COR-L47 (cell line): ENCODE results near the gene SLC25A25.
"Not testable (repeated sequence)": the region's sequence is repeated elsewhere in the genome, so short reads cannot be mapped to it uniquely, and the experiment has no call there.

Experiments used
- DNase-seq: peaks from one replicate; lab custom pipeline; 2025; lab: John Stamatoyannopoulos, UW

SLC25A25 gene

DNA sequence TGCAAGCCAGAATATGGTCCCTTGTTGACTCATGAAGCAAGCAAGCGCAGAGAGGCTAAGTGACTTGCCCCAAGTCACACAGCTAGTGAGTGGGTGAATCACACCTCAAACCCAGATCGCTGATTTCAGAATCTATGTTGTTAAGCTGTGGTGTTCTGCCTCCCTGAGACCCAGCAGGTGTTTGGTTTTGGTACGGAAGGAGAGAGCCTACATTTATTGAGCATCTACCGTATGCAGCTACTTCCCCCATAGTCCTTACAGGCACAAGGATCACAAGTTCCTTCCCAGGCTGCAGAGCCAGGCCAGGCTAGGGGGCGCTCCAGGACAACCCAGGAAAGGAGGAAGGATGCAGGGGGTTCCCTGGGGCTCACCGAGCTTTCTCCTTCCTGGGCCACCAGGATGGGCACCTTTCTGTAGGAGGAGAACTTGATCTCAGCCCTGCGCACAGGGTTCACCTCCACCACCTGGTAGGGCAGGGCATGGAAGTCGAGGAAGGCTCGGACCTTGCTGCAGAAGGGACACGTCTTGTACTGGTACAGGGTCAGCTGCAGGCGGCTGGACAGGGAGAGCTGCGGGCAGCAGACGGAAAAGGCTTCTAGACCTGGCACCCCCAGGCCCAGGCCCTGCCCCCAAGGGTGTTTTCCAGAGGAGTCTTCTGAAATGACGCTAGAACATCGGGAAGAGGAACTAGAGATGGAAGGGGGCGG is 57.0 kb downstream of the SLC25A25 start:
- peak; percentile 37 for DNase-seq

DNA sequence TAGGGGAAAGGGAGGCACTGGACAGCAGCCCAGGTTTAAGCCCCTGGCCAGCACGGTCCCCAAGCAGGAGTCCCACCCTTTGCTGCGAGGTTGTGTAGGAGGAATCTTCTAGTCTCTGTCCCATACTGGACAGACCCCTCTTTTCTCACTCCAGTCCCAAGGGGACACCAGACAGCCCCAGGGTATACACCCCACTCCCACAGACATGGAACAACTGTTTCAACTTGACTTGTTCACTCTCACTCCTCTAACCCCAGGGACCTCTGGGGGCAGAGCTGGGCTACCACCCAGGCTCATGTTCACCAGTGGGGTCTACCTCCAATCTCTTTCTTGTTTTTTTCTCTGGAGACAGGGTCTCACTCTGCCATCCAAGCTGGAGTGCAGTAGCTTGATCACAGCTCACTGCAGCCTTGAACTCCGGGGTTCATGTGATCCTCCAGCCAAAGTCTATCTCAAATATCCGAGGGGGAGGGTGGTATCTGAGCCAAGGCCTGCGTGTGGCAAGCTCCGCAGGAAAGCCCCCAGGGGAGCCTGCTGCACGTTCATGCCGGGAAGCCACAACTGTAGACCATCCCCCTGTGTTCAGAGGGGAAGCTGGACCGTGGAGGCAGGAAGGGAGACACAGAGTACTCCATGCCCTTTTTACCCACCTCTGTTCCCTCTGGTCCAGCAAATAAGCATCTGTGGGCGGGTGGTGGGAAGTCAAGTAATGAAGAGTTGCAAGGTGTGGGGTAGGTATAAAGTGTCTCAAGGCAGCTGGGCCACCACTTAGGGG is 57.7 kb downstream of the SLC25A25 start:
- no peak for DNase-seq

GRCh38 chr9:128127568-128127989 is 59.5 kb downstream of the SLC25A25 start, which contains the start of gene PTGES2:
PTGES2 (minus strand) TSS chr9:128127729; CDS start chr9:128127717, 12 bp downstream.
- DNase-seq, result peak; percentile 74

GRCh38 chr9:128127990-128128835 is 60.2 kb downstream of the SLC25A25 start:
- DNase-seq, result peak; percentile 90

DNA sequence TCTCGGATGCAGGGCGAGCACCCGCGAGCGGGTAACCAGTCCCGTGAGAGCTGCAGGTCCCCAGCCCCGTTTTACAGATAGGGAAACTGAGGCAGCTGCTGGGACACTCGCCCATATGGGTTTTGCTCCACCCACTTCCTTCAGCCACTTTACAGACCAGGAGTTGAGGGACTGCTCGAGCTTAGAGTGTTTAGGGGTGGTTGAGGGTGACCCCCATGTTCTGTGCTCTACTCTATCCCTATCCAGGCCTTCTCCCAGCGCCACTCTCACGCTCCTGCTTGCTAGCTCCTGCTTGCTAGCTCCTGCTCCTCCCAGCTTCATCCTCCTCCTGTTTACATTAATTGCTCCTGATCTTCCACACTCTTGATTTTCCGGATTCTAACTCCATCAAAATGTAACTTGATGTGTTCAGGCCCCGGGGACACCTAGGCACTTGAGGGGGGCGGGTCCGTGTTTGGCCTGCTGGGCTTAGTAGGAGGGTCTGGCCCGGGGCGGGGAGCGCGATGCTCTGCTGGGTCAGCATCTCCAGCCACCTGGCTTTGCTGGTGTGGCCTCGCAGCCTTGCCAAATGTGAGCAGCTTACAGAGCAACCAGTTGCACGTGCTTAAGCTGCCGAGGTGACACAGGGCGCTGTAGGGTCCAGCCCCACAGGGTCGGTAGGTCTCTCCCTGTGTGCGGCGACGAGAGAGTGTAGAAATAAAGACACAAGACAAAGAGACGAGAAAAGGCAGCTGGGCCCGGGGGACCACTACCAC is 61.0 kb downstream of the SLC25A25 start:
- no peak for DNase-seq

GRCh38 chr9:128129976-128130590 is 62.1 kb downstream of the SLC25A25 start:
- not testable (repeated sequence) for DNase-seq

GRCh38 chr9:128130651-128131050 is 62.6 kb downstream of the SLC25A25 start:
- DNase-seq, result not testable (repeated sequence)

DNA sequence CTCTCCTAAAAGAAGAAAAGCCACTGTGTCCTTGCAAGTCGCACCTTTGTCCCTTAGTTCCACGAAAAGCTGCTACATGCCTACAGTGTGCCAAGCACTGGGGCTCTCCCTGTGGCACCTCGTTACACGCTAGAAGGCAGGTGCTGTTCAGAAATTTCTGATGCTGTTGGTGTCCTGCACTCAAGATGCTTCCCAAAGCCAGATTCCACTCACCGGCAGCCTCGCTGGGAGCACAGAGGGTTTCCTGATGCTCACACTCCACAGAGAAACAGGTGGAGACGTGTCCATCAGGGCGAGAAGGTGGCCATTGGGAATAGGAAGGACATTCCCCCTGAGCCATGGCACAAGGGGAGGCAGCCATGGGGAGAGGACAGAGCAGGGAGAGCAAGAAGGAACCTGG is 63.3 kb downstream of the SLC25A25 start:
- not testable (repeated sequence) for DNase-seq

- peak; percentile 18 for DNase-seq
Observed at GRCh38 chr9:128132139-128132538, 64.1 kb downstream of the SLC25A25 start.

DNA sequence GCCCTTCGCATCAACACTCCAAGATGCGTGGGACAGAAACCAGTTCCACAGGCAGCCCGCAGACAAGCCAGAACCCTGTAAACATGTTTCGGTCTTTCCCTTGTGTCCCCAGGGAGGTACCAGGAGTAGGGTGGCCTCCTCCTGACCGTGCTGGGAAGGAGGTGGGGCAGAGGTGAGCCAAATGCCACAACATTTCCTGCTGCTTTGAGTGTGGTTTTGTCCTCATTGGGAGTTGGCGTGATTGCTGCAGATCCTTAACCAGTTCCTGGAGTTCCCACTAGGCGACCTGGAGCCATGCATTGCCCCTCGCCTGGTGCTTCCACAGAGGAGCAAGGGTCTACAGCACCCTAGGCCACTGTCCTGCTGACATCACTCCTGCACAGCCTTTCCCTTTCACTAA is 67.5 kb downstream of the SLC25A25 start:
- not testable (repeated sequence) for DNase-seq

DNA sequence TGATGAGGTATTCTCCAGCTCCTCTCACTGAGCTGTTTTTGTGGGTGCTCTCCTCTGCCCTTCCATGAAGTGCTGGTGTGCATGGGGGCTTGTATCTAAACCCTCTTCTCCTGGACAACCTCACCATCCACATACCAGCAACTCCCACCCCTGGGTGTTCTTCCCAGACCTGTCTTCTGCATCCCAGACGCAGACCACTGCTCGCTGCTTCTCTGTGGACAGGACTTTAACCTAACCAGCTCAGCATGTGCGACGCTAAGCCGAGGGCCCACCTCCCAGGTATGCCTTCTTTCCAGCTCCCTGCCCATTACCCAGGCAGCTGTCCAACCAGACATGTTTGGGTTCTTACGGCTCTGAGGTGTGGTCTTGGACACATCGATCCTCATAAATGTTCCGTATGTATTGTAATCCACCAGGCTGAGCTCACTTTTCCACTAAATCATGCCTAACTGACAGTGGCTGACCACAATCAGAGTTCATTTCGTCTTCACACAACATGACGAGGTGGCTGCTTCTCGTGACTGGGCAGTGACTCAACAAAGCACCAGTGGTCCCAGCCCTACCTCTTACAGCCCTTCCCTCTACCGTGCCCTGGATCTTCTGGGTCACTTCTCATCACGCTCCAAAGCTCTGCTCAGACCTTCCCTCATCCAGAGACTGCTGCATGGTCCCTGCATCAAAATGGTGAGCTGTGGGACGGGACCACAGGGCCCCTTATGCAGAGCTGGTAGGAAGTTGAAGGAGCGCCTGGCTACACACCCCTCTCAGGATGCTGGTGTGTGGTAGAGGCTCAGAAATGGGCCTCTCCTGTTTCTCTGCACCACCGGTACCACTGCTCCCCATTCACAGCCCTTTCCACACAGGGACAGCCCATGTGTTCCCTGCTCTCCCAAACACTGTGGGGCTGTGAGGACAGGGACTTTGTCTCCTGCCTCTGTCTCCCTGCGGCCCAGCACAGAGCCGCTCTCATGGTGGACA is 69.1 kb downstream of the SLC25A25 start:
- DNase-seq, result no peak

- DNase-seq, result no peak
Observed at GRCh38 chr9:128138001-128138400, 70.0 kb downstream of the SLC25A25 start.

DNA sequence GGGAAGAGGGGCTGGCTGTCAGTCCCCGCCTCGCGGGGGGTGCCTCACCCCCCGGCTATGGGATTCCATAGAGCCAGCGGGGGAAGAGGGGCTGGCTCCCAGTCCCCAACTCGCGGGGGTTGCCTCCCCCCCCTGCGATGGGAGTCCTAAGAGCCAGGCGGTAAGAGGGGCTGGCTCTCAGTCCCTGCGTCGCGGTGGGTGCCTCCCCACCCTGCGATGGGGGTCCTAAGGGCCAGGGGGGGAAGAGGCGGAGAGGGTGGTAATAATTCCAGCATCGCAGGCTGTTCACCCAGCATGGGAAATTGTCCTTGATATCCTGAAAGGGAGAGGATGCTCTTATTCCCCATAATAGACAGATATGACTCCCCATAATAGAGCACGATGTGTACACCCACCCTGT is 71.6 kb downstream of the SLC25A25 start:
- DNase-seq, result no peak

GRCh38 chr9:128141604-128142003 is 73.6 kb downstream of the SLC25A25 start:
- no peak for DNase-seq

DNA sequence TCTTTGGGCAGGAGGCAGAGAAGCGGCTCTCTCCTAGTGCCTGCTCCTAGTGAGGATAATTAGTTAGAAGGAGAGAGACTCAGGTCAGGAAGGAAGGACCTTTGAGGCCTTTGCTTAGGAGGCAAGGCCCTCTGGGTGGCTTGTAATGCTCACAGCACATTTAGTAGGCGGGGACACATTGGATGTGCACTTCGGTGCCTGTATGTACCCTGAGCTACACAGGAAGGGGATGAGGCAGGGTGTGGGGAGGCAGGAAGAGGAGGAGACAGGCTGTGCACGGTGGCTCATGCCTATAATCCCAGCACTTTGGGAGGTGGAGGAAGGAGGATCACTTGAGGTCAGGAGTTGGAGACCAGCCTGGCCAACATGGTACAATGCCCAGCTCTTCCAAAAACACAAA is 74.0 kb downstream of the SLC25A25 start:
- no peak for DNase-seq

GRCh38 chr9:128142596-128142995 is 74.6 kb downstream of the SLC25A25 start:
- DNase-seq, result no peak

- DNase-seq, result no peak
Observed at GRCh38 chr9:128143525-128144238, 75.7 kb downstream of the SLC25A25 start.

- no peak for DNase-seq
Observed at GRCh38 chr9:128144239-128145181, 76.5 kb downstream of the SLC25A25 start.
